OCI-LY3 (cell line): Measurements from ENCODE around the gene CGREF1.

Experiments used
- CTCF ChIP-seq: fragments of 200-600, 300-600 bp; sonication (generic); IDR thresholded peaks from 2 replicates; pipeline ENCODE4 v1.5.1; 2014; ENCODE audit warnings: antibody characterized with exemption, low read length, low read depth
- EZH2phosphoT487 ChIP-seq: fragments of 200-600 bp; shearing (Covaris generic); IDR thresholded peaks from 2 replicates; pipeline ENCODE4 v1.6.1; 2018; ENCODE audit warnings: antibody characterized with exemption, mixed run types, low read depth

- TF ChIP-seq CTCF, result no peak
- no peak for TF ChIP-seq EZH2phosphoT487
Measured at GRCh38 chr2:27117995-27118524, 868 bp downstream of the CGREF1 start.
